Endothelial cell of umbilical vein (primary cell): ENCODE results near the gene PLXNC1. TPM values are rescaled to one million over a fixed set of nuclear protein-coding genes. Genes with fewer than 3 reads are reported as not detected.

Source experiments
- BruUV-seq: library from RNA; stranded (reverse); fragments of 400-500 nt; replicated peaks from 2 replicates; lab custom pipeline; 2021; lab: Mats Ljungman, UMichigan
- CTCF ChIA-PET: fragments of 300-600, 350-600 bp; sonication (Branson Sonifier 250); formaldehyde crosslinking; loops from one replicate; lab custom pipeline; 2021; ENCODE audit warnings: antibody characterized with exemption, inconsistent platforms; lab: Charles Lee
- POLR2A ChIA-PET: fragments of 300-600, 350-600 bp; sonication (Branson Sonifier 250); formaldehyde crosslinking; loops from one replicate; lab custom pipeline; 2021; ENCODE audit warnings: antibody characterized with exemption, inconsistent platforms; lab: Charles Lee
- DNase-seq: peaks from one replicate; pipeline ENCODE4 v3.0.0-alpha.2; 2011; ENCODE audit warnings: low read depth, low spot score
- FAIRE-seq: peaks from 2 replicates; lab custom pipeline; 2011; peaks lifted over from hg19 to GRCh38; lab: Jason Lieb, UNC
- H2AFZ ChIP-seq: 2 replicates; pipeline ENCODE4 v1.6.0; 2012; ENCODE audit warnings: low read depth, low read length, control low read depth, inconsistent platforms
- H3K27ac ChIP-seq: 2 replicates; pipeline ENCODE4 v1.5.1; 2011; ENCODE audit warnings: low read depth, mild to moderate bottlenecking, control low read depth, low read length, moderate library complexity; ENCODE audit not compliant: insufficient read depth
- H3K27me3 ChIP-seq, 2 experiments: 2 replicates each; pipeline versions ENCODE4 v1.6.0 to v1.6.1; 2011; ENCODE audit warnings: low read length in 2 of 2, mixed read lengths in 1 of 2; ENCODE audit not compliant: control insufficient read depth in 2 of 2, insufficient read depth in 2 of 2
- H3K36me3 ChIP-seq, 2 experiments: 2 replicates in 1 of 2; 3 replicates in 1 of 2; pipeline ENCODE4 v1.5.1; 2011; ENCODE audit warnings: low read length in 2 of 2, mild to moderate bottlenecking in 1 of 2, moderate library complexity in 1 of 2; ENCODE audit not compliant: control insufficient read depth in 2 of 2, insufficient read depth in 2 of 2; ENCODE audit errors: extremely low read depth in 1 of 2
- H3K4me1 ChIP-seq: 3 replicates; pipeline ENCODE4 v1.5.1; 2011; ENCODE audit warnings: mild to moderate bottlenecking, low read length; ENCODE audit not compliant: control insufficient read depth, insufficient read depth; ENCODE audit errors: extremely low read depth
- H3K4me2 ChIP-seq: 2 replicates; pipeline ENCODE4 v1.6.1; 2011; ENCODE audit warnings: low read length, control low read depth, mixed read lengths; ENCODE audit not compliant: insufficient read depth
- H3K4me3 ChIP-seq, 3 experiments: fragments of 200-600 bp in 1 of 3; sonication (generic), shearing (Covaris generic) in 1 of 3; replicated peaks in 1 of 3; 2 replicates each; pipeline ENCODE4 v1.5.1; 2011 to 2016; ENCODE audit warnings: control low read depth in 3 of 3, low read length in 3 of 3, mild to moderate bottlenecking in 2 of 3, inconsistent platforms in 1 of 3, low read depth in 1 of 3, moderate library complexity in 1 of 3; ENCODE audit not compliant: insufficient read depth in 1 of 3
- H3K79me2 ChIP-seq: 2 replicates; pipeline ENCODE4 v1.6.0; 2012; ENCODE audit warnings: low read length, inconsistent platforms; ENCODE audit not compliant: control insufficient read depth, insufficient read depth
- H3K9ac ChIP-seq: replicated peaks from 2 replicates; pipeline ENCODE3; 2011; ENCODE audit warnings: low read length, control low read depth; ENCODE audit not compliant: insufficient read depth; ENCODE audit errors: extremely low read depth
- H3K9me1 ChIP-seq: replicated peaks from 3 replicates; pipeline ENCODE4 v1.6.0; 2011; ENCODE audit warnings: mild to moderate bottlenecking, low read length; ENCODE audit not compliant: control insufficient read depth, insufficient read depth; ENCODE audit errors: extremely low read depth
- H3K9me3 ChIP-seq: replicated peaks from 2 replicates; pipeline ENCODE4 v1.5.1; 2012; ENCODE audit warnings: low read length, inconsistent platforms; ENCODE audit not compliant: control insufficient read depth, insufficient read depth
- H4K20me1 ChIP-seq: replicated peaks from 2 replicates; pipeline ENCODE3; 2011; ENCODE audit warnings: mild to moderate bottlenecking, low read length; ENCODE audit not compliant: control insufficient read depth, insufficient read depth; ENCODE audit errors: extremely low read depth
- CTCF ChIP-seq, 2 donors: IDR thresholded peaks; 1 replicate in 1 of 2; 2 replicates in 1 of 2; pipeline ENCODE4 v1.5.1; 2011; ENCODE audit warnings: low read length in 2 of 2, mild to moderate bottlenecking in 2 of 2, moderate library complexity in 2 of 2, control low read depth in 1 of 2, inconsistent platforms in 1 of 2, low read depth in 1 of 2; ENCODE audit not compliant: insufficient read depth in 1 of 2; ENCODE audit errors: extremely low read depth in 1 of 2
- EZH2 ChIP-seq: IDR thresholded peaks from 2 replicates; pipeline ENCODE4 v1.6.1; 2012; ENCODE audit warnings: borderline replicate concordance, low read depth, mild to moderate bottlenecking, moderate library complexity, low read length, inconsistent platforms; ENCODE audit not compliant: severe bottlenecking
- FOS ChIP-seq: IDR thresholded peaks from 2 replicates; pipeline ENCODE4 v1.6.1; 2011; ENCODE audit warnings: mild to moderate bottlenecking, low read length, moderate library complexity, borderline replicate concordance; ENCODE audit not compliant: insufficient read depth
- GATA2 ChIP-seq: IDR thresholded peaks from 2 replicates; pipeline ENCODE4 v1.7.0; 2011; ENCODE audit warnings: low read depth, mild to moderate bottlenecking, moderate library complexity, mixed read lengths, low read length; ENCODE audit not compliant: insufficient read length, insufficient read depth
- JUN ChIP-seq: IDR thresholded peaks from 2 replicates; pipeline ENCODE4 v1.6.1; 2011; ENCODE audit warnings: borderline replicate concordance, low read depth; ENCODE audit not compliant: insufficient read length, insufficient read depth
- MAX ChIP-seq: IDR thresholded peaks from 2 replicates; pipeline ENCODE4 v1.6.1; 2011; ENCODE audit not compliant: insufficient read depth, insufficient read length
- MYC ChIP-seq: IDR thresholded peaks from one replicate; pipeline ENCODE4 v1.6.1; 2011; ENCODE audit warnings: mild to moderate bottlenecking, low read depth, low read length
- POLR2A ChIP-seq: IDR thresholded peaks from 2 replicates; pipeline ENCODE4 v1.6.1; 2012; ENCODE audit warnings: low read depth, mild to moderate bottlenecking, control low read depth, low read length
- POLR2AphosphoS5 ChIP-seq: IDR thresholded peaks from 2 replicates; pipeline ENCODE4 v1.6.1; 2012; ENCODE audit warnings: low read depth, mild to moderate bottlenecking, control low read depth, low read length, moderate library complexity; ENCODE audit not compliant: insufficient read depth
- dilution Hi-C: fragments of 300-500 bp; cut with MboI; formaldehyde crosslinking; loops from one replicate; pipeline ENCODE4 v1.15.0; 2019; ENCODE audit warnings: low sequenced_read_pairs; ENCODE audit not compliant: extremely low pct_ligation_motif_present
- intact Hi-C: fragments of 100-400 bp; cut with micrococcal nuclease; formaldehyde crosslinking; loops from one replicate; pipeline ENCODE4 v1.10.0; 2022
- polyA plus RNA-seq, 4 experiments: library from polyadenylated mRNA; depleted of rRNA in 3 of 4; stranded (reverse) in 3 of 4; unstranded in 1 of 4; fragments of >200 nt; gene quantifications; 2 replicates each; pipeline versions ENCODE4 v1.2.1 to v1.2.3, GENCODE V29; 2011 to 2012; ENCODE audit warnings: missing spikeins in 1 of 4
- total RNA-seq: library from RNA; stranded (reverse); gene quantifications from 2 replicates; pipeline ENCODE4 v1.2.3, GENCODE V29; 2021

Gene PLXNC1
- total and polyA plus RNA-seq, 2 donors (not counting 3 experiments of a cell fraction or from before 2014, with no cell fraction given), result 0.04 TPM; not detected in 1

GRCh38 chr12:94169495-94169894, 21.1 kb downstream of the PLXNC1 start:
- no peak overlapping the region for H3K27ac ChIP-seq
- H3K9ac ChIP-seq, result no peak overlapping the region
- BruUV-seq, result no TSS peak
- intact Hi-C loops (no loop called here), dilution Hi-C loops (no loop called here)
- H4K20me1 ChIP-seq, result no peaks in the 10 kb centered on the region
- H2AFZ ChIP-seq, result no peak overlapping the region
- H3K4me2 ChIP-seq, result no peak overlapping the region
- ChIA-PET CTCF (no interaction called here), POLR2A (no interaction called here)
- no peaks in the 10 kb centered on the region for H3K9me3 ChIP-seq
- FAIRE-seq, result no peak
- TF ChIP-seq CTCF (IDR thresholded peaks at IDR 0.05; ENCODE audit: extremely low read depth in 1 of 2, insufficient read depth in 1 of 2, low read depth in 1 of 2, low read length in 2 of 2), result no peak
- no peak for DNase-seq
- peaks cover 15 to 23% of the 10 kb centered on the region in 2 experiments for H3K27me3 ChIP-seq
- H3K4me3 ChIP-seq, result no peak overlapping the region
- H3K4me1 ChIP-seq, result no peaks in the 10 kb centered on the region
- no peaks in the 10 kb centered on the region for H3K36me3 ChIP-seq
- H3K9me1 ChIP-seq, result no peaks in the 10 kb centered on the region
- H3K79me2 ChIP-seq, result no peaks in the 10 kb centered on the region

GRCh38 chr12:94169966-94170689, 21.8 kb downstream of the PLXNC1 start:
- dilution Hi-C loops (no loop called here), intact Hi-C loops (no loop called here)
- TF ChIP-seq JUN (no peak), GATA2 (no peak), POLR2A (no peak), MAX (no peak), EZH2 (no peak), CTCF (IDR thresholded peaks at IDR 0.05; ENCODE audit: extremely low read depth in 1 of 2, insufficient read depth in 1 of 2, low read depth in 1 of 2, low read length in 2 of 2) (no peak), POLR2AphosphoS5 (no peak), FOS (no peak), MYC (no peak)
- H2AFZ ChIP-seq, result no peak overlapping the region
- POLR2A ChIA-PET, result no interaction called here
- CTCF ChIA-PET, result no interaction called here
- peaks cover 10 to 23% of the 10 kb centered on the region in 2 experiments for H3K27me3 ChIP-seq
- H4K20me1 ChIP-seq, result no peaks in the 10 kb centered on the region
- FAIRE-seq (no peak), DNase-seq (no peak)
- no peak overlapping the region for H3K9ac ChIP-seq
- H3K79me2 ChIP-seq, result no peaks in the 10 kb centered on the region
- H3K9me1 ChIP-seq, result no peaks in the 10 kb centered on the region
- H3K27ac ChIP-seq, result no peak overlapping the region
- H3K9me3 ChIP-seq, result no peaks in the 10 kb centered on the region
- no peak overlapping the region for H3K4me2 ChIP-seq
- no peaks in the 10 kb centered on the region for H3K36me3 ChIP-seq
- no peak overlapping the region for H3K4me3 ChIP-seq
- no TSS peak for BruUV-seq
- no peaks in the 10 kb centered on the region for H3K4me1 ChIP-seq
